Stimulated activated CD8-positive, alpha-beta memory T cell treated with anti-CD3 and anti-CD28 coated beads, Interleukin-15, amount 100 ng/mL, for 4 hours (primary cell): ENCODE results near the gene TXNDC8.
"Not testable (repeated sequence)": the region's sequence is repeated elsewhere in the genome, so short reads cannot be mapped to it uniquely, and the experiment has no call there.

Source experiments
- DNase-seq, 2 donors: peaks; one replicate each; pipeline ENCODE4 v3.0.0-alpha.2; 2020; ENCODE audit warnings: low read depth in 2 of 2

Gene TXNDC8

GRCh38 chr9:110327716-110328115 lies 9.9 kb downstream of the TXNDC8 start:
- DNase-seq = no peak

- no peak for DNase-seq
Measured at GRCh38 chr9:110323818-110324217, 13.8 kb downstream of the TXNDC8 start.

- DNase-seq = no peak
Measured at GRCh38 chr9:110320651-110321445, 16.8 kb downstream of the TXNDC8 start.

- no peak for DNase-seq
Measured at GRCh38 chr9:110319781-110320492, 17.7 kb downstream of the TXNDC8 start.

- no peak for DNase-seq
Measured at GRCh38 chr9:110317911-110318310, 19.8 kb downstream of the TXNDC8 start.

GRCh38 chr9:110316261-110317075 lies 21.2 kb downstream of the TXNDC8 start:
- no peak for DNase-seq

GRCh38 chr9:110311978-110312377 lies 25.7 kb downstream of the TXNDC8 start:
- not testable (repeated sequence) for DNase-seq

- DNase-seq = no peak
Measured at GRCh38 chr9:110309681-110310080, 28.0 kb downstream of the TXNDC8 start.

GRCh38 chr9:110308633-110309038 lies 29.0 kb downstream of the TXNDC8 start:
- no peak for DNase-seq

GRCh38 chr9:110307191-110307590 lies 30.5 kb downstream of the TXNDC8 start:
- DNase-seq = no peak

- DNase-seq = no peak
Measured at GRCh38 chr9:110303133-110303532, 34.5 kb downstream of the TXNDC8 start.

GRCh38 chr9:110298043-110298605 lies 39.5 kb downstream of the TXNDC8 start:
- DNase-seq = no peak

GRCh38 chr9:110293248-110293647 lies 44.4 kb downstream of the TXNDC8 start:
- DNase-seq = no peak

- no peak for DNase-seq
Measured at GRCh38 chr9:110291921-110292557, 45.6 kb downstream of the TXNDC8 start.

GRCh38 chr9:110290001-110290400 lies 47.7 kb downstream of the TXNDC8 start:
- DNase-seq = no peak

- no peak for DNase-seq
Measured at GRCh38 chr9:110288503-110288902, 49.2 kb downstream of the TXNDC8 start.

GRCh38 chr9:110287289-110287680 lies 50.4 kb downstream of the TXNDC8 start:
- no peak for DNase-seq

- DNase-seq = no peak
Measured at GRCh38 chr9:110284211-110284844, 53.3 kb downstream of the TXNDC8 start.

GRCh38 chr9:110283751-110284150 lies 53.9 kb downstream of the TXNDC8 start:
- no peak for DNase-seq

- no peak for DNase-seq
Measured at GRCh38 chr9:110282739-110283081, 55.0 kb downstream of the TXNDC8 start.
